GM23248 (cell line): ENCODE data around the gene FOXB2.

Source experiments
- EZH2 ChIP-seq: fragments of 200-600 bp; sonication (generic); IDR thresholded peaks from 2 replicates; pipeline ENCODE4 v1.6.1; 2018; ENCODE audit warnings: antibody characterized with exemption, mild to moderate bottlenecking; ENCODE audit not compliant: insufficient read depth, poor library complexity, severe bottlenecking
- EZH2phosphoT487 ChIP-seq: fragments of 200-600 bp; sonication (generic); IDR thresholded peaks from 2 replicates; pipeline ENCODE4 v1.6.1; 2018; ENCODE audit warnings: antibody characterized with exemption, moderate library complexity, mild to moderate bottlenecking, low read depth; ENCODE audit not compliant: insufficient read depth

DNA sequence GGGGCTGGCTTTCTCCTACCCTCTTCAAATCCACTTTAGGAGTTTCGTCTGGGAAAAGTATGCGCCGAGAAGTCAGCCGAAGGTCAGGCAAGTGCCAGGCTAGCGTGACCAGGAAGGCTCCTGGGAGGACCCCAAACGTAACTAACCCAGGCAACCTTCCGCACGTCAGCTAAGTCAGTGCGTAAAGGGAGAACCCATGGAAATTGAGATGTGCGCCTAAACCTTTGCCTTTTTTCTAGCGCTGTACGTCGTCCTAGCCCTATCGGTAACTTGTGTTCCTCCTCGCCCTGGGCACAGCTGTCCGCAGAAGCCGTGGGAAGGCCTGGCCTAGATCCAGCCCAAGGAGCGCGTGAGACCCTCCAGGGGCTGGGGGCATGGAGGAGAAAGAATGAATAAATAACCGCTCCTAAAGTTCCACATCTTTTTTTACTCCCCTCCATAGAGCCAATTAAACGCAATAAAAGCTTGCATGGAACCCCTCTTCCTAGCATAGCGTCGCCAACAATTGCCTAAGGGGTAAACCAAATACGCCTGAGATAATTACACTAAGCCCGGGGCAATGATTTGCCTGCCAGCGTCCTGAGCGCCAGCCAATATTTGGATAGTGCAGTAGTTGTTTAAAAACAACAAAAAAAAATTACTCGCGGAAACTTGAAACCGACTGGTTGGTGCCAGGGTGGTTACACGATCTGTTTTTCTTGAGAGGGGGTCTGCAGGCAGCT lies 4.0 kb upstream of the FOXB2 start:
- TF ChIP-seq EZH2phosphoT487 = no peak
- peak; percentile 60 for TF ChIP-seq EZH2
